Measurements from ENCODE around the gene IKZF3. TPM values are rescaled to one million over a fixed set of nuclear protein-coding genes. Genes with fewer than 3 reads are reported as not detected.

Gene IKZF3
- total RNA-seq, 1 donor from 2014 or later = not detected

DNA sequence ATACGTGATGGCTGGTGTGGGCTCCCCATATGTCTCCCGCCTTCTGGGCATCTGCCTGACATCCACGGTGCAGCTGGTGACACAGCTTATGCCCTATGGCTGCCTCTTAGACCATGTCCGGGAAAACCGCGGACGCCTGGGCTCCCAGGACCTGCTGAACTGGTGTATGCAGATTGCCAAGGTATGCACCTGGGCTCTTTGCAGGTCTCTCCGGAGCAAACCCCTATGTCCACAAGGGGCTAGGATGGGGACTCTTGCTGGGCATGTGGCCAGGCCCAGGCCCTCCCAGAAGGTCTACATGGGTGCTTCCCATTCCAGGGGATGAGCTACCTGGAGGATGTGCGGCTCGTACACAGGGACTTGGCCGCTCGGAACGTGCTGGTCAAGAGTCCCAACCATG, 139.4 kb downstream of the IKZF3 start:
- Mint-ChIP-seq H3K4me3 (ENCODE audit: unreplicated experiment) (no peak overlapping the region), H3K9me3 (ENCODE audit: unreplicated experiment) (no peaks in the 10 kb centered on the region), H3K36me3 (ENCODE audit: low read depth, unreplicated experiment) (peaks cover 9% of the 10 kb centered on the region), H3K27ac (ENCODE audit: unreplicated experiment) (no peak overlapping the region), H3K27me3 (ENCODE audit: unreplicated experiment) (peaks cover 6% of the 10 kb centered on the region), H3K4me1 (ENCODE audit: unreplicated experiment) (no peaks in the 10 kb centered on the region)
- no peak for DNase-seq (ENCODE audit: low spot score)
- TF ChIP-seq, protein P1, sequence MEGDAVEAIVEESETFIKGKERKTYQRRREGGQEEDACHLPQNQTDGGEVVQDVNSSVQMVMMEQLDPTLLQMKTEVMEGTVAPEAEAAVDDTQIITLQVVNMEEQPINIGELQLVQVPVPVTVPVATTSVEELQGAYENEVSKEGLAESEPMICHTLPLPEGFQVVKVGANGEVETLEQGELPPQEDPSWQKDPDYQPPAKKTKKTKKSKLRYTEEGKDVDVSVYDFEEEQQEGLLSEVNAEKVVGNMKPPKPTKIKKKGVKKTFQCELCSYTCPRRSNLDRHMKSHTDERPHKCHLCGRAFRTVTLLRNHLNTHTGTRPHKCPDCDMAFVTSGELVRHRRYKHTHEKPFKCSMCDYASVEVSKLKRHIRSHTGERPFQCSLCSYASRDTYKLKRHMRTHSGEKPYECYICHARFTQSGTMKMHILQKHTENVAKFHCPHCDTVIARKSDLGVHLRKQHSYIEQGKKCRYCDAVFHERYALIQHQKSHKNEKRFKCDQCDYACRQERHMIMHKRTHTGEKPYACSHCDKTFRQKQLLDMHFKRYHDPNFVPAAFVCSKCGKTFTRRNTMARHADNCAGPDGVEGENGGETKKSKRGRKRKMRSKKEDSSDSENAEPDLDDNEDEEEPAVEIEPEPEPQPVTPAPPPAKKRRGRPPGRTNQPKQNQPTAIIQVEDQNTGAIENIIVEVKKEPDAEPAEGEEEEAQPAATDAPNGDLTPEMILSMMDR (IDR thresholded peaks at IDR 0.05; ENCODE audit: unreplicated experiment) = no peak

DNA sequence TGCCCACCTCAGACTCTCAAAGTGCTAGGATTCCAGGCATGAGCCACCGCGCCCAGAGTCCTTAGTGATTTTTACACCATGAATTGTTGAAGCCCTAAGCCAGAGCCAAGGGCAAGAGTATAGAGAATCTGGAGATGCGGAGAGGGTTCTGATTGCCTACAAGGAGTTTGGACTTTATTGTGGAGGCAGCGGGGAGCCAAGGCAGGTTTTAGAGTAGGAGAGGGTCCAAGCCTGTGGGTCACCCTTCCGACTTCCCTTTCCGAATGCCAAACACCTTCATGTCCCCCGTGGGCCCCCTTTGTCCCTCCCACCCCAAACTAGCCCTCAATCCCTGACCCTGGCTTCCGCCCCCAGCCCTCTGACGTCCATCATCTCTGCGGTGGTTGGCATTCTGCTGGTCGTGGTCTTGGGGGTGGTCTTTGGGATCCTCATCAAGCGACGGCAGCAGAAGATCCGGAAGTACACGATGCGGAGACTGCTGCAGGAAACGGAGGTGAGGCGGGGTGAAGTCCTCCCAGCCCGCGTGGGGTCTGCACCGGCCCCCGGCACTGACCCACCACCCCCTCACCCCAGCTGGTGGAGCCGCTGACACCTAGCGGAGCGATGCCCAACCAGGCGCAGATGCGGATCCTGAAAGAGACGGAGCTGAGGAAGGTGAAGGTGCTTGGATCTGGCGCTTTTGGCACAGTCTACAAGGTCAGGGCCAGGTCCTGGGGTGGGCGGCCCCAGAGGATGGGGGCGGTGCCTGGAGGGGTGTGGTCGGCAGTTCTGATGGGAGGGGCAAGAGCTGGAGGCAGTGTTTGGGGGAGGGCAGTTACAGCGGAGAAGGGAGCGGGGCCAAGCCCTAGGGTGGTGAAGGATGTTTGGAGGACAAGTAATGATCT, 140.9 kb downstream of the IKZF3 start:
- H3K4me3 Mint-ChIP-seq (ENCODE audit: unreplicated experiment) = no peak overlapping the region
- H3K9me3 Mint-ChIP-seq (ENCODE audit: unreplicated experiment) = no peaks in the 10 kb centered on the region
- peaks cover 6% of the 10 kb centered on the region for H3K27me3 Mint-ChIP-seq (ENCODE audit: unreplicated experiment)
- H3K27ac Mint-ChIP-seq (ENCODE audit: unreplicated experiment) = peak overlapping the region; percentile 67
- TF ChIP-seq, protein P1 (IDR thresholded peaks at IDR 0.05; ENCODE audit: unreplicated experiment) = no peak
- DNase-seq (ENCODE audit: low spot score) = no peak
- peaks cover 4% of the 10 kb centered on the region for H3K36me3 Mint-ChIP-seq (ENCODE audit: low read depth, unreplicated experiment)
- H3K4me1 Mint-ChIP-seq (ENCODE audit: unreplicated experiment) = no peaks in the 10 kb centered on the region

DNA sequence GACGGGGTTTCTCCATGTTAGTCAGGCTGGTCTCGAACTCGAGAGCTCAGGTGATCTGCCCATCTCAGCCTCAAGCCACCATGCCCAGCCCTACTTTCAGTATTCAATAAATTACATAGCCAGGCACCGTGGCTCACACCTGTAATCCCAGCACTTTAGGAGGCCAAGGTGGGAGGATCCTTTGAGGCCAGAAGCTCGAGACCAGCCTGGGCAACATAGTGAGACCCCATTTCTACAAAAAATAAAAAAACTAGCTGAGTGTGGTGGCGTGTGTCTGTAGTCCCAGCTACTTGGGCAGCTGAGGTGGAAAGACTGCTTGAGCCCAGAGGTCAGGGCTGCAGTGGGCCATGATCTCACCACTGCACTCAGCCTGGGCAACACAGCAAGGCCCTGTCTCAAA, 142.0 kb downstream of the IKZF3 start:
- H3K27me3 Mint-ChIP-seq (ENCODE audit: unreplicated experiment) = peaks cover 6% of the 10 kb centered on the region

DNA sequence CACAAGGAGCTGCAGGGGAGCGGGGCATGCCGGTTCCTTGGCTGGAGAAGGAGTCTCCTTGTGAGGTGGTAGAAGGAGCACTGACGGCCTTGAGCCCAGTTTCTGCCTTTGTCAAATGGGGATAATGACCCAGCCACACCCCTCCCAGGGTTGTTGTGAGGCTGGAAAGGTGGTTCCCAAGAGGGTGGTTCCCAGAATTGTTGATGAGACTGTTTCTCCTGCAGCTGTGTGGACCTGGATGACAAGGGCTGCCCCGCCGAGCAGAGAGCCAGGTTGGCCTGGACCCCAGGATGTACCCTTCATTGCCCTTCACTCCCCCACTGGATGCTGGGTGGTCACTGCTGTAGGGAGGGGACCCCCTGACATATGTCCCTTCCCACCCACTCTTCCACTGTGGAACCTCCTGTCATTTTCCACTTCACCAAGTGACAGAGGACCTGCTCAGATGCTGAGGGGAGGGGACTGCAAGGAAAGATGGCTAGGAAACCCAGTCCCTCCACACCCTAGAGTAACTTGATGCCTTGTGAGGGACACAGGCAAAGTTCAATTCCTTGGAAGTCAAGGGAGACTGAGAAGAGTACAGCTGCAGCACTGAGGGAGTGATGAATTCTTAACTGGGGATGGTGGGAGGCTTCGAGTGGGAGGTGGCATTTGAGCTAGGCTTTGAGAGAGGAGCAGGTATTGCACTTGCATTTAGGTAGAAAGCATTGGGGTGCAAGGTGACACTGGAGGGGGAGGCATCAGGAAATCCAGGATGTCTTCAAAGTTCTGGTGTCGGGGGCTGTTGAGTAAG, 144.4 kb downstream of the IKZF3 start:
- no peak overlapping the region for H3K4me3 Mint-ChIP-seq (ENCODE audit: unreplicated experiment)
- H3K9me3 Mint-ChIP-seq (ENCODE audit: unreplicated experiment) = no peaks in the 10 kb centered on the region
- H3K27me3 Mint-ChIP-seq (ENCODE audit: unreplicated experiment) = peaks cover 5% of the 10 kb centered on the region
- no peak for DNase-seq (ENCODE audit: low spot score)
- no peak overlapping the region for H3K27ac Mint-ChIP-seq (ENCODE audit: unreplicated experiment)
- H3K4me1 Mint-ChIP-seq (ENCODE audit: unreplicated experiment) = no peaks in the 10 kb centered on the region
- no peaks in the 10 kb centered on the region for H3K36me3 Mint-ChIP-seq (ENCODE audit: low read depth, unreplicated experiment)
- TF ChIP-seq, protein P1 (IDR thresholded peaks at IDR 0.05; ENCODE audit: unreplicated experiment) = no peak

More for the DNA sequence above, 142.0 kb downstream of the IKZF3 start:
- Mint-ChIP-seq H3K4me1 (ENCODE audit: unreplicated experiment) (no peaks in the 10 kb centered on the region), H3K27ac (ENCODE audit: unreplicated experiment) (no peak overlapping the region), H3K36me3 (ENCODE audit: low read depth, unreplicated experiment) (peaks cover 3% of the 10 kb centered on the region), H3K4me3 (ENCODE audit: unreplicated experiment) (no peak overlapping the region), H3K9me3 (ENCODE audit: unreplicated experiment) (no peaks in the 10 kb centered on the region)
- no peak for DNase-seq (ENCODE audit: low spot score)
- TF ChIP-seq, protein P1 (IDR thresholded peaks at IDR 0.05; ENCODE audit: unreplicated experiment) = no peak

Measured in endothelial cell (in vitro differentiated cells).